Measurements from ENCODE around the gene USO1. TPM values are rescaled to one million over a fixed set of nuclear protein-coding genes. Genes with fewer than 3 reads are reported as not detected.

Gene USO1
- total RNA-seq, 1 donor from 2014 or later = 44.3 TPM

DNA sequence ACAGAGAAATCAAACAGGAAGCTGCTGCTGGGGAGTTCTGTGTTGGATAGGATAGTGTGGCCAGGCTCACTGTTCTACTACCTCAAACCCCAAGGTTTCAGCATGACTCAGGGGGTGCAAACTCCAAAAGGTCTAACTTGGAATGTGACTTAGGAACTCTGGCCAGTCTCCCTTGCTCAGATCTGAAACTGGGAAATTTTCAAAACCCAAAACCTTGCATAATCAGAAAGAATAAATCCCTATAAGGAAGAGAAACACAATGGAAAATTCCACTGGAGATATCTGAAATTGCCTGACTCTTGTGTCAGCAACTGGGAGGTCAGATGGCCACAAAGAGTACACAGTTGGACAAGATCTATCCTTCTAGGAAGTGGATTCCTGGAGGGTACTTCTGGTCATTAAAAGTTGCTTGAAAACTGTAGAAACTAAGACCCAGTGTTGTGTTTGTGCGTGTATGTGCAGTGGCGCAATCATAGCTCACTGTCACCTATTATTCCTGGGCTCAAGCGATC lies 119.8 kb downstream of the USO1 start:
- ATAC-seq = no peak

DNA sequence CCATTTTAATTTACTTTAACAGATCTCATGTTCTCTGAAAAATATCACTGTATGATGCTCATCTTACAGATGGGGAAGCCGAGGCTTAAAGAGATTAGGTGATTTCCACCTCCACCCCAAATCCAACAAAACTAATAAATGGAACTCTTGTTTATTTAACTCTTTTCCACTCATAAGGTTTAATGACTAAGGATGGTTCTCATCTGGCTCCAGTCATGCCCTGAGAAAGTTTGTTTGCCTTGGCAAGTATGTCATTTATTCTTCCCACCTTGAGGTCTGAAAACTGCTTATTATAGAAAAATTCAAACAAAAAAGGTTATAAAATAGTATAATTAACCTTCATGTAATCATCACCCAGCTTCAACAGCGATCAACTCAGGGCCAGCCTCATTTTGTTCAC lies 121.6 kb downstream of the USO1 start:
- no peak for ATAC-seq

DNA sequence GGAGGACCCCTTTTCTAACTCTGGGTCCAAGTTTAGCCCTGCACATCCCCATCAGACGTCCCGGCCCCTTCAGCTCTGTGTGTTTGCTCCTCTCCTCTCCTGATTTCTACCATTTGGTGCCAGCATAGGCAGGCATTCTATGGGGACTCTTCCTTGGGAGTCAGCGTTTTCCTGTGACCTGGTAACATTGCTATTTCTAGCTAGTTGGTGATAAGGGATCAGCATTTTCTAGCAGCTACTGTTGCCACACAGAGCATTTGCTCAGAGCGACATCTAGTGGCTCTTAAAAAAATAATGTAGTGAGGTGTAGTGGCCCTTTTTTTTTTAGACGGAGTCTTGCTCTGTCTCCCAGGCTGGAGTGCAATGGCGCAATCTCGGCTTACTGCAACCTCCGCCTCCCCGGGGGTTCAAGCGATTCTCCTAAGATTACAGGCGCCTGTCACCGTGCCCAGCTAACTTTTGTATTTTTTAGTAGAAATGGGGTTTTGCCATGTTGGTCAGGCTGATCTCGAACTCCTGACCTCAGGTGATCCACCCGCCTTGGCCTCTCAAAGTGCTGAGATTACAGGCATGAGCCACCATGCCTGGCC lies 123.9 kb downstream of the USO1 start:
- peak; percentile 82 for ATAC-seq

DNA sequence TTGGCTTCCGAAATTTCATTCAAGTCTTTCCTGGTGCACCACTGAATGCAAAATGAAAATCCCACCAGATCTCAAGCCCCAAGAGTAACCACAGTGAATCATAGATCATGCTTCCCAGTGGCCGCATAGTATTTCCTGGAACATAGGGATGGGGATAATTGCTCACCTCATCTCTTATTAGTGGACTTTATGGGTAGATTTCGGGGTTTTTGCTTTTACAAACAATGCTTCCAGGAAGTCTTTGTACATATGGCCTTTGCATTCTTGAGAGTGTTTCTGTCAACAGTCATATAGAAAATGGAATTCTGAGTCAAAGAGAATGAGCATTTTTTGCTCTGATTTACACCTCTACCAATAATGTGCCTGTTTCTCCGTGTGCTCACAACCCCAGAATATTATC lies 124.5 kb downstream of the USO1 start:
- ATAC-seq = no peak

DNA sequence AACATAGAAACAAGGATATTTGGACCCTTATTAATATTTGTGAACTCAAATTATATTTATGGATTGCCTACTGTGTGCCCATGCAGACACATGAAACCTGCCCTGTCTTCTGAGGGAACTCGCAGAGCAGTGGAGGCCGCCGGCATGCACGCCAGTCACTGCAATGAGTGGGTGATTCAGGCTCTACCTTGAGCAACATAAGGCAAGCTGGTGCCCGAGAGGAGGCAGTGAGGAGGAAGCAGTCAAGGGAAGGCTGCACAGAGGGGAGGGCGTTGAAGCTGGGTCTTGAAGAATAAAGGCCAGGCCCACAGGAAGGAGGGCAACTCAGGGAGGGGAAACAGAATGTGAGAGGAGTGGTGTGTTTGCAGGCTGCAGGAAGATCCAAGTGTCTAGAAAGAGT lies 125.1 kb downstream of the USO1 start:
- no peak for ATAC-seq

DNA sequence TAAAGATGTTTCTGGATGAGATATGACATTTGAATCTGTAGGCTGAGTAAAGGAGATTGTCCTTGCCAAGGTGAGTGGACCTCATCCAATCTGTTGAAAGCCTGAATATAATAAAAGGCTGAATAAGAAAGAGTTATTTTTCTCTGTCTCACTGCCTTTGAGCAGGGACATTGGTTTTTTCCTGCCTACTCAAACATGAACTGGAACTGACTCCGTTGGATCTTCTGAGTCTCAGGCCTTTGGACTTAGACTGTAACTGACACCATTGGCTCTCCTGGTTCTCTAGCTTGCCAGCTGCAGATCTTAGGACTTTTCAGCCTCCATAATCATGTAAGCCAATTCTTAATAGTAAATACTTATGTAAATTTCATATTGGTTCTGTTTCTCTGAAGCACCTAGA lies 134.3 kb downstream of the USO1 start:
- no peak for ATAC-seq

DNA sequence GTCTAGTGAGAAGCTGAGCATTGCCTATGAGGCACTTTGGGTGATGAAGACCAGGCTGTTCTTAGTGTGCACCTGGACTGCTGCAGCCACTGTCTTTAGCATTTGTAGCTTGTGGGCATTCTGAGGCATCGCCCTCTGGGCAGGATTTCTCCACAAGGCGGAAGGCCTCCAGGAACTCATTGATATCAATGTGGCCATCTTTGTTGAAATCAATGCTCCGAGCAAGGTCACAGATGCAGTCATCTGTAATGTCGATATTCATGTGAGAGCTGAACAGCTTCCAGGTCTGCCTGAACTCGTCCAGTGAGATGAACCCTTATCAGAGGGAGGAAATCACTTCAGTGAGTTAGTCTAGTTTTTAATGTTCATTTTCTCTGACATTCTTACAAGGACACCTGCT lies 136.2 kb downstream of the USO1 start:
- ATAC-seq = no peak

Other genes with a start within 250 kb of the USO1 start
- 15.4 TPM for gene RCHY1, start 210.2 kb upstream of the USO1 start, total RNA-seq
- gene THAP6, start 210.1 kb upstream of the USO1 start, total RNA-seq = 9.7 TPM
- gene ODAPH, start 168.5 kb upstream of the USO1 start, total RNA-seq = 0.12 TPM
- gene CDKL2, start 94.0 kb upstream of the USO1 start, total RNA-seq = 0.56 TPM
- gene G3BP2, start 51.2 kb upstream of the USO1 start, total RNA-seq = 47.2 TPM
- gene PPEF2, start 177.9 kb downstream of the USO1 start, total RNA-seq = not detected
- 22.9 TPM for gene NAAA, start 216.4 kb downstream of the USO1 start, total RNA-seq